HL-60 (cell line): ENCODE data around the gene MRPL2.
A peak's percentile ranks its signal among the peaks of the same experiment; 100 is the strongest.

Experiments
- DNase-seq, 2 experiments: peaks; one replicate each; pipeline ENCODE4 v3.0.0-alpha.2; 2010 to 2020; ENCODE audit warnings: low read depth in 1 of 2, low spot score in 1 of 2
- H3K27ac ChIP-seq: fragments of 250-450 bp; sonication (Bioruptor Pico); replicated peaks from 2 replicates; pipeline ENCODE4 v1.5.1; 2020; ENCODE audit warnings: mild to moderate bottlenecking, moderate library complexity
- H3K27me3 ChIP-seq: fragments of 250-450 bp; sonication (Bioruptor Pico); 2 replicates; pipeline ENCODE4 v1.5.1; 2021; ENCODE audit warnings: mild to moderate bottlenecking, moderate library complexity; ENCODE audit not compliant: insufficient read depth, poor library complexity, severe bottlenecking
- H3K4me3 ChIP-seq: replicated peaks from 2 replicates; pipeline ENCODE4 v1.5.1; 2011; ENCODE audit warnings: mild to moderate bottlenecking, control low read depth, low read length; ENCODE audit not compliant: insufficient read depth
- GABPA ChIP-seq: IDR thresholded peaks from 2 replicates; pipeline ENCODE4 v1.6.1; 2012; ENCODE audit warnings: low read depth
- POLR2AphosphoS5 ChIP-seq: IDR thresholded peaks from 2 replicates; pipeline ENCODE4 v1.6.1; 2012; ENCODE audit warnings: low read depth
- SPI1 ChIP-seq: IDR thresholded peaks from 2 replicates; pipeline ENCODE4 v1.6.1; 2012; ENCODE audit warnings: low read depth, mild to moderate bottlenecking, borderline replicate concordance
- TF ChIP-seq, protein P1 (sequence below): IDR thresholded peaks from 2 replicates; pipeline ENCODE4 v1.6.1; 2012; ENCODE audit warnings: low read depth; ENCODE audit not compliant: insufficient replicate concordance
- TF ChIP-seq, protein P2 (sequence below): IDR thresholded peaks from one replicate; pipeline ENCODE4 v1.5.1; 2011; ENCODE audit warnings: low read length, control low read depth, inconsistent platforms; ENCODE audit not compliant: insufficient read depth

Gene MRPL2

GRCh38 chr6:43052842-43053544 lies 6.2 kb downstream of the MRPL2 start:
- H3K4me3 ChIP-seq, result peak overlapping the region; percentile 66
- peak overlapping the region; percentile 91 for H3K27ac ChIP-seq
- H3K27me3 ChIP-seq, result no peaks in the 10 kb centered on the region
- peak in 1 of 2 experiments; percentile 14 for DNase-seq
- TF ChIP-seq, protein P1, sequence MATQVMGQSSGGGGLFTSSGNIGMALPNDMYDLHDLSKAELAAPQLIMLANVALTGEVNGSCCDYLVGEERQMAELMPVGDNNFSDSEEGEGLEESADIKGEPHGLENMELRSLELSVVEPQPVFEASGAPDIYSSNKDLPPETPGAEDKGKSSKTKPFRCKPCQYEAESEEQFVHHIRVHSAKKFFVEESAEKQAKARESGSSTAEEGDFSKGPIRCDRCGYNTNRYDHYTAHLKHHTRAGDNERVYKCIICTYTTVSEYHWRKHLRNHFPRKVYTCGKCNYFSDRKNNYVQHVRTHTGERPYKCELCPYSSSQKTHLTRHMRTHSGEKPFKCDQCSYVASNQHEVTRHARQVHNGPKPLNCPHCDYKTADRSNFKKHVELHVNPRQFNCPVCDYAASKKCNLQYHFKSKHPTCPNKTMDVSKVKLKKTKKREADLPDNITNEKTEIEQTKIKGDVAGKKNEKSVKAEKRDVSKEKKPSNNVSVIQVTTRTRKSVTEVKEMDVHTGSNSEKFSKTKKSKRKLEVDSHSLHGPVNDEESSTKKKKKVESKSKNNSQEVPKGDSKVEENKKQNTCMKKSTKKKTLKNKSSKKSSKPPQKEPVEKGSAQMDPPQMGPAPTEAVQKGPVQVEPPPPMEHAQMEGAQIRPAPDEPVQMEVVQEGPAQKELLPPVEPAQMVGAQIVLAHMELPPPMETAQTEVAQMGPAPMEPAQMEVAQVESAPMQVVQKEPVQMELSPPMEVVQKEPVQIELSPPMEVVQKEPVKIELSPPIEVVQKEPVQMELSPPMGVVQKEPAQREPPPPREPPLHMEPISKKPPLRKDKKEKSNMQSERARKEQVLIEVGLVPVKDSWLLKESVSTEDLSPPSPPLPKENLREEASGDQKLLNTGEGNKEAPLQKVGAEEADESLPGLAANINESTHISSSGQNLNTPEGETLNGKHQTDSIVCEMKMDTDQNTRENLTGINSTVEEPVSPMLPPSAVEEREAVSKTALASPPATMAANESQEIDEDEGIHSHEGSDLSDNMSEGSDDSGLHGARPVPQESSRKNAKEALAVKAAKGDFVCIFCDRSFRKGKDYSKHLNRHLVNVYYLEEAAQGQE, result no peak
- TF ChIP-seq POLR2AphosphoS5, result no peak
- TF ChIP-seq, protein P2, sequence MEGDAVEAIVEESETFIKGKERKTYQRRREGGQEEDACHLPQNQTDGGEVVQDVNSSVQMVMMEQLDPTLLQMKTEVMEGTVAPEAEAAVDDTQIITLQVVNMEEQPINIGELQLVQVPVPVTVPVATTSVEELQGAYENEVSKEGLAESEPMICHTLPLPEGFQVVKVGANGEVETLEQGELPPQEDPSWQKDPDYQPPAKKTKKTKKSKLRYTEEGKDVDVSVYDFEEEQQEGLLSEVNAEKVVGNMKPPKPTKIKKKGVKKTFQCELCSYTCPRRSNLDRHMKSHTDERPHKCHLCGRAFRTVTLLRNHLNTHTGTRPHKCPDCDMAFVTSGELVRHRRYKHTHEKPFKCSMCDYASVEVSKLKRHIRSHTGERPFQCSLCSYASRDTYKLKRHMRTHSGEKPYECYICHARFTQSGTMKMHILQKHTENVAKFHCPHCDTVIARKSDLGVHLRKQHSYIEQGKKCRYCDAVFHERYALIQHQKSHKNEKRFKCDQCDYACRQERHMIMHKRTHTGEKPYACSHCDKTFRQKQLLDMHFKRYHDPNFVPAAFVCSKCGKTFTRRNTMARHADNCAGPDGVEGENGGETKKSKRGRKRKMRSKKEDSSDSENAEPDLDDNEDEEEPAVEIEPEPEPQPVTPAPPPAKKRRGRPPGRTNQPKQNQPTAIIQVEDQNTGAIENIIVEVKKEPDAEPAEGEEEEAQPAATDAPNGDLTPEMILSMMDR, result no peak
- TF ChIP-seq SPI1, result no peak
- TF ChIP-seq GABPA, result no peak

DNA sequence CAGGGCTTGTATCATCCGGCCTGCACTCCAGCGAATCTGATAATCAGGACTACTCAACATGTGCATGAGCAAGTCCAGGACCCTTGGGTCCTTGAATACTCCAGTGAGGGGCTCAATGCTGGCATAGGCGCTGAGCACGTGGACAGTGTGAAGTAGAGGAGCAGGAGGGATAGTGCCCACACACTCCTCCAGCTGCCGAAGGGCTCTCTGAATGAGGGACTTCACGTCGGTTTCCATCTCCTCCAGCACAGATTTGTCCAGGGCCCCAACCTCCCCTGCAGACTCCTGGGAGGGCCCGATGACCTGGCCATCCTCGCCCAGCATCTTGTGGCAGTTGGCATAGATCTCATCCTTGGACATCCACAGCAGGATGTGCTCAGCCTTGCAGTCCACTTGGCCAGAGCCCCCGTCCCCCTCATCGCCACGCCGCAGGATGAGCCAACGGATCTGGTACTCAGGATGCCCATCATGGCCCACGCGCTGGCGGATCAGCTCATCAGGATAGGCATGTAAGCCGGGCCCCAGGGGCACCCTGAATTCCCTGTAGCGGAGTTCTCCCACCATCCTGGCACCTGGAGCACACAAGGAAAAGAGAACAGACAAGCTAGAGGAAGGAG lies 6.9 kb downstream of the MRPL2 start:
- H3K4me3 ChIP-seq, result no peak overlapping the region
- TF ChIP-seq, protein P1, result no peak
- no peak for TF ChIP-seq POLR2AphosphoS5
- TF ChIP-seq, protein P2, result no peak
- TF ChIP-seq GABPA, result no peak
- no peak for TF ChIP-seq SPI1

DNA sequence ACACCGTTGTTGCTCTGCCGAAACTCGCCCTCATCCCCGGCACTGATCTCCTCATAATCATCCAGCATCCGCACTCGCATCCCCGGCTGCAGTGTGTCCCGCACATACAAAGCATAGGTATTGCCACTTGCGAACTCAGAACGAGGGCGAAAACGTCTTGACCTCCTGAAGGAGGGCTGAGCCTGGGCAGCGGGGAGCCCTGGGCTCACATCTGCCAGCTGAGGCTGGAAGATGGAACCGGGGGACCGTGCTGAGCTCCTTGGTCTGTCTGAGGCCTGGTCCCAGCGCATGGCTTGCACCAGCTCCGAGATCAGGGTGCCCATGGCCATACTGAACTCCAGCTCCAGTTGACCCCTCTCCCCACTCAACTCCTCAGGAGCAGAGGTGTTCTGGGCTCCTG lies 8.3 kb downstream of the MRPL2 start:
- no peak for DNase-seq
- no peak for TF ChIP-seq GABPA
- no peak for TF ChIP-seq SPI1
- TF ChIP-seq, protein P2, result no peak
- no peak for TF ChIP-seq POLR2AphosphoS5
- TF ChIP-seq, protein P1, result no peak
- Histone ChIP-seq H3K4me3 (no peak overlapping the region), H3K27ac (no peak overlapping the region), H3K27me3 (no peaks in the 10 kb centered on the region)

More for the DNA sequence above, 6.9 kb downstream of the MRPL2 start:
- H3K27ac ChIP-seq, result no peak overlapping the region; the same call in 1 of the 2 replicates
- no peaks in the 10 kb centered on the region for H3K27me3 ChIP-seq
- DNase-seq, result no peak
